CD4-positive, alpha-beta T cell treated with Interleukin-4 for 1 hour (primary cell): ENCODE data around the gene COL16A1.

Experiments used
- DNase-seq, 2 donors: peaks; one replicate each; pipeline ENCODE4 v3.0.0-alpha.2; 2020 to 2022

The COL16A1 gene

GRCh38 chr1:31621498-31621820, 82.4 kb downstream of the COL16A1 start:
- DNase-seq = no peak

GRCh38 chr1:31620631-31621497, 83.0 kb downstream of the COL16A1 start:
- DNase-seq = no peak

GRCh38 chr1:31618916-31619846, 84.6 kb downstream of the COL16A1 start:
- DNase-seq = no peak

DNA sequence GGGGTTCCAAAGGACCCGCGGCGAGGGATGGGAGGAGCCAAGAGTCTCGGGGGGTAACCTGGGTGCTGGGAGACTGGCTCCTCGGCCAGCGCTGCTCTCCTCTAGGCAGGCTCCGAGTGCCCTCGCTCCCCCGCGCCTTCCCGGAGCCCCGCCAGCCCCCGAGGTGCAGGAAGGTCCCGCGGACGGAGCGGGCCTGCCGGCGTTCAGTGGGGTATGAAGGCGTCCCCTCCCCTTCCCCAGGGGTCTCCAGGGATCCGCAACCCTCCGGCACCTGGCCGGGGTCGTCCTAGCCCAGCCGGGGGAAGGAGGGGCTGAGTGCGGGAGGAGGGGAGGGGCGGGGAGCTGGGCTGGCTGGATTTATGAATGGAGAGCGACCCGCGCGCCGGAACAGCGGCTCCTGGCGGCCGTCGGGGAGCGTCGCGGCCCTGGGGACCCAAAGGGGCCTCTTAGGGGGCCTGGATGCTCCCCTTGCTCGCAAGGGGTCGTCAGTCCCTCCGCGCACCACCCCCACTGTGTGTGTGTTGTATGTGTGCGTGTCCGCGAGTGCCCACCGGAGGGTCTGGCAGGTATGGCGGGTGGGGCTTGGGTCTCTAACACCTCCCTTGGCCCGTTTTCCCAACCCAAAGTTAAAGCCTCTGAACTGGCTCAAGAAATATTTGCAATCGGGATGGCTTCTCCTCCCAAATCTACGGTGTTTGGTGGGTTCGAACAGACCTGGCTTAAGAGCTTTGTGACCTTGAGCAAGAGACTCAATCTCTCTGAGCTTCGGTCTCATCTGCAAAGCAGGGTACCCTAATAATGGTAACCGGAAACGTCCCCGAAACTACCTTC, 85.7 kb downstream of the COL16A1 start:
- peak; percentile 35 for DNase-seq

DNA sequence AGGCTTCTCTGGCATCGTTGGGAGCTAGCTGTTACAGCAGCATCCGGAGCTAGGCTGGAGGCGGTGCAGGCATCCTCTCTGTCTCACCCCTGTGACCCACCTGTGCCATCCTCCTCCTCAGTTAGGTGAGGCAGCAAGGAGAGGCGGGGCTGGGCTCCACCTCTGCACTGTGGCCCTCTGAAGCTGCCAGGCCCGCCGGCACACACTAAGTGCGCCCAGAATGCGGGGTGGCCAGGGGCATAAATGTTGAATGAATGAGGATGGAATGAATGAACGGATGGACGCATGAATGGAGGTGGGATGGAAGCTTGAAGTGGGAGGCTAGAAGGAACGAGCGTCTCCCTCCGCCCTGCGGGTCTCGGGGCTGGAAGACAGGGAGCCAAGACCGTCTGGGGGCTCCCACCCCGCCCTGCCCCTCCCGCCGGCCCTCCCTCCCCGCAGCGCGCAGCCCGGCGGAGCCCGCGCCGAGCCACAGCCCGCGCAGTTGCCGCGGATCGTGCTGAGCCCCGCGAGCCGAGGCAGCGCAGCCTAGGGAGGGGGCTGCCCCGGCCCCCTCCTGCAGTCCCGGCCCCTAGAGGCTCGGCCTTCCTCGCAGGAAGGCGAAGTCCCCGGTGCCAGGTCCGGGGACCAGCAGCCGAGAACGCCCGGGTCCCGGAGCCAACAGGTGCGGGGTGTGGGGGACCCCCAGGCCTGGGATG, 86.5 kb downstream of the COL16A1 start, which contains the start of gene HCRTR1:
HCRTR1 (plus strand) TSS at position 472 of the 698 bp plus-strand sequence. CDS start 1,504 bp downstream, outside the sequence.
- no peak for DNase-seq

DNA sequence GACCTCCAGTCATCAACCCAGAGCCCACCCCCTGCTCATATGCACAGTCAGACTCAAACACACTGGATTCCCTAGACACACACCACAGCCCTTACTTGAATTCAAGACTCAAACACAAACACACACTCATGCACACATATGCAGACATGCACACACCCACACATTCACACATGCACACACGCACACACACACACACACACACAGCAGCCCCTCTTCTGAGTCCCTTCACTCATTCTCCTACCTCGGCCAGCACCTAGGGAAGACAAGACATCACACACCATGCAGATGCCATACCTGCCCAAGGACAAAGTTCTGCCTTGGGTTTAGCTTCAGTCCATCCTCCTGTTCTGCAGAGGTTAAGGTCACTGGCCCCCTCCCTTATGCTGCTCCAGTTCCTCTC, 87.9 kb downstream of the COL16A1 start:
- DNase-seq = no peak

DNA sequence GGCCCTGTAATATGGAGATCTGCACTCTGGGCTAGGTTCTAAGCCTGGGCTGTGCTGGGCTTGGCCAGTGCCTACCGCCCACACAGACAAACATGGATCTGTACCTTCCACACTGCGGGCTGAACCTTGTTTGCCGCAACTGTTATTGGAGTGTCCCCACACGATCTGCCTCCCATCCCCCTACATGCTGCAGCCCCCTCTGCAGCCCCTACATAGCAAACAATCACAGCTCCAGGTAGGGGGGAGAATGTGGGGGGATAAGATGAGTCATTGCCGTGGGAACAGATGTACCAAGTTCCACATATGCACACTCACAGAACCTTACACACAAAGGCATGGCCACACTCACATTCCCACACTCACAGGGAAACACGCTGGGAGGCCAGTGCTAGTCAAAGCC, 88.4 kb downstream of the COL16A1 start:
- DNase-seq = no peak

DNA sequence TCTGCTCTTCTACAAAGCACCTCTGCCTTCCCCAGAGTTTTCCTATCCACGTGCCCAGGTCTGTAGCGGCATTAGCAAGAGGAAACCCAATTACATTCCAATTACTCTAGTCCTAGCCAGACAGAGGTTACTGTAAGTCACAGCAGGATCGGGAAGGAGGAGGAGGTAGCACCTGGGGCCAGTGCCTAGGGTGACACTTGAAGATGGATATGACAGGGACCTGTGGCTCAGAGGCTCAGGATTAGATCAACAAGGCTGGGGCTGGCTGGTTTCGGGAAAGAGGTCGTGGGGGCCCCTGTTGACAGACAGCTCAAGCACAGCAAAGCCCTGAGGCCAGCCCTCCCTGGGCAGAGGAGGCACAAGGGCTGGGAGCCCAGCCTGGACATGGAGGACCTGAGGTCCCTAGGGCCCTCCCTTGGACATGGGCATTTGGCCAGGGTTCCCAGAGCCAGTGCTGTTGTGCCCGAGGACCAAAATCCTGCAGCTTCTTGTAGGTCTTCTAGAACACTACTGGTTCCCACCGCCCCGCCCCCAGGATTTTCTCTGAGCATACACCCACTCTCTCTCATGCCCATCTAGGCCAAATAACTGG, 89.3 kb downstream of the COL16A1 start:
- DNase-seq = no peak

- DNase-seq = no peak
These were observed 94.2 kb downstream of the COL16A1 start for GRCh38 chr1:31609514-31610118.

DNA sequence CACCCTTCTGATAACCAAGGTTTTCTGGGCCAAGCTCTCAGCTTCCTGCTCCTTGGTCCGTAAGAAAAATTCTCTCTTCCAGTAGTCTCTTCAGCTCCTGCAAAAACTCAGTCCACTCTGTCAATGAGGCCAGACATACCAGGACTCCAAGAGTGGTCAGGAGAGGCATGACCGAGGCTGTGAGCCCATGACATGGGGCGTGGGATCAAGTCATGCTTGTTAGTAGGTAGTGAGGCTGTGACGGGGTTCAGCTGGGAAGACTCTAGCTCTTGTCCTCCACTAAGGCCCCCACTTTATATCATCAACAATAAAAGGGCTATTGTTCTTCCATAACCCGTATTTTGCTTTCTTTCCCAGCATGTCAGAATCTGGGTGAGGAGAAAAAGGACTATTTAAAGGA, 96.5 kb downstream of the COL16A1 start:
- DNase-seq = no peak

- peak in 1 of 2 donors; percentile 65 for DNase-seq
These were observed 97.8 kb downstream of the COL16A1 start for GRCh38 chr1:31605908-31606427.
